Measurements from ENCODE around the gene CLDN20. TPM values are rescaled to one million over a fixed set of nuclear protein-coding genes. Genes with fewer than 3 reads are reported as not detected.

CLDN20 gene
- total and polyA plus RNA-seq, 2 of the 4 experiments (the other 2 are of a cell fraction) = not detected

- Histone ChIP-seq H4K20me1 (ENCODE audit: insufficient read depth, low read length) (0 out of 2 replicates have a peak, but pooled peaks cover 3% of the 10 kb centered on the region), H3K9me3 (ENCODE audit: control insufficient read depth, insufficient read depth, low read length) (no peaks in the 10 kb centered on the region), H3K23ac (ENCODE audit: low read depth, low read length) (no peak overlapping the region), H3K14ac (replicated peaks; ENCODE audit: low read depth, low read length) (no peak overlapping the region), H2BK20ac (ENCODE audit: low read depth, low read length) (peak overlapping the region; percentile 57; the same call in 1 of the 2 replicates), H3K56ac (ENCODE audit: extremely low read depth, insufficient read depth, low read length) (peak overlapping the region; percentile 2; the same call in 1 of the 2 replicates), H3K4me3 (ENCODE audit: insufficient read depth, low read depth, low read length) (no peak overlapping the region), H2BK15ac (ENCODE audit: low read depth, low read length) (peak overlapping the region; percentile 19; the same call in 1 of the 3 replicates), H3K4me2 (ENCODE audit: low read depth, low read length) (peak overlapping the region; percentile 52), H3K27me3 (ENCODE audit: control insufficient read depth, insufficient read depth, low read length) (no peaks in the 10 kb centered on the region), H3K36me3 (ENCODE audit: control insufficient read depth, insufficient read depth, low read length) (no peaks in the 10 kb centered on the region; the same call in 1 of the 2 replicates), H3K9ac (ENCODE audit: low read depth, low read length) (no peak overlapping the region), H3K18ac (ENCODE audit: low read depth, low read length) (0 out of 2 replicates have a peak overlapping the region, but pooled peaks have one; percentile 46), H4K5ac (ENCODE audit: low read depth, low read length) (peak overlapping the region; percentile 9; the same call in 1 of the 2 replicates), H2BK5ac (ENCODE audit: low read depth, low read length, poor library complexity, severe bottlenecking) (peak overlapping the region; percentile 8), H2BK120ac (ENCODE audit: low read depth, low read length) (peak overlapping the region; percentile 49; the same call in 1 of the 2 replicates), H3K27ac (ENCODE audit: insufficient read depth, low read length) (peak overlapping the region; percentile 81; the same call in 1 of the 2 replicates), H3K79me1 (ENCODE audit: low read depth in 1 of 2, low read length in 2 of 2) (peaks cover 16 to 36% of the 10 kb centered on the region in 2 experiments), H2AK5ac (ENCODE audit: low read depth, low read length) (peak overlapping the region; percentile 29; the same call in 1 of the 2 replicates), H4K8ac (ENCODE audit: low read depth in 2 of 2, low read length in 2 of 2) (peak overlapping the region in 1 of 2 experiments; percentile 27; a peak in 1 of 4 replicates), H4K91ac (ENCODE audit: insufficient read depth, low read depth, low read length) (0 out of 2 replicates have a peak overlapping the region, but pooled peaks have one; percentile 30), H3K4ac (ENCODE audit: low read depth, low read length) (peak overlapping the region; percentile 20), H2AK9ac (replicated peaks; ENCODE audit: low read depth, low read length, poor library complexity) (no peak overlapping the region), H3K4me1 (ENCODE audit: control insufficient read depth, insufficient read depth, low read length) (peaks cover 17% of the 10 kb centered on the region), H3K9me1 (ENCODE audit: insufficient read depth, low read length) (peaks cover 11% of the 10 kb centered on the region), H2AFZ (replicated peaks; ENCODE audit: low read length, poor library complexity) (peak overlapping the region; percentile 54)
- ATAC-seq (ENCODE audit: low read depth) (peak; percentile 51), DNase-seq (peak; percentile 93)
- POLR2A ChIA-PET (ENCODE audit: unreplicated experiment) = no interaction called here
- CTCF ChIA-PET = interaction anchor here (0.5 kb wide), 1 partner anchor 42 kb away, joined by 6 read pairs; no protein-coding TSS in a partner anchor
- intact Hi-C loops (cut with micrococcal nuclease) = no loop called here
- dilution Hi-C loops (cut with HindIII; ENCODE audit: low sequenced_read_pairs, unreplicated experiment) = no loop called here
- in situ Hi-C loops (cut with MboI; ENCODE audit: low sequenced_read_pairs) = no loop called here
- BruUV-seq (replicated peaks) = no TSS peak
- WGBS, 2 experiments (ENCODE audit: extremely low coverage in 2 of 2, insufficient read length in 1 of 2) = no CpG with 5 or more reads among the region's 3 CpGs
- TF ChIP-seq BHLHE40 (IDR thresholded peaks at IDR 0.05; ENCODE audit: low read depth, low read length) = no peak
- TF ChIP-seq MAZ (IDR thresholded peaks at IDR 0.05; ENCODE audit: borderline replicate concordance, low read depth, low read length) = no peak; the same call in 1 of the 2 replicates
- TF ChIP-seq CEBPB (IDR thresholded peaks at IDR 0.05; ENCODE audit: low read depth, low read length) = no peak
- TF ChIP-seq FOS (IDR thresholded peaks at IDR 0.05; ENCODE audit: low read depth, low read length) = no peak
- peak; percentile 35; the same call in 1 of the 2 replicates for TF ChIP-seq USF2 (IDR thresholded peaks at IDR 0.05; ENCODE audit: low read depth, low read length)
- no peak for TF ChIP-seq SMC3 (IDR thresholded peaks at IDR 0.05; ENCODE audit: low read depth, low read length)
- TF ChIP-seq, protein P1, sequence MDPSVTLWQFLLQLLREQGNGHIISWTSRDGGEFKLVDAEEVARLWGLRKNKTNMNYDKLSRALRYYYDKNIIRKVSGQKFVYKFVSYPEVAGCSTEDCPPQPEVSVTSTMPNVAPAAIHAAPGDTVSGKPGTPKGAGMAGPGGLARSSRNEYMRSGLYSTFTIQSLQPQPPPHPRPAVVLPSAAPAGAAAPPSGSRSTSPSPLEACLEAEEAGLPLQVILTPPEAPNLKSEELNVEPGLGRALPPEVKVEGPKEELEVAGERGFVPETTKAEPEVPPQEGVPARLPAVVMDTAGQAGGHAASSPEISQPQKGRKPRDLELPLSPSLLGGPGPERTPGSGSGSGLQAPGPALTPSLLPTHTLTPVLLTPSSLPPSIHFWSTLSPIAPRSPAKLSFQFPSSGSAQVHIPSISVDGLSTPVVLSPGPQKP (IDR thresholded peaks at IDR 0.05; ENCODE audit: borderline replicate concordance, low read depth, low read length) = no peak
- TF ChIP-seq CHD1 (IDR thresholded peaks at IDR 0.05; ENCODE audit: low read depth, low read length) = no peak
- TF ChIP-seq NFE2L2 (IDR thresholded peaks at IDR 0.05; ENCODE audit: low read depth, low read length) = peak; percentile 15; the same call in 1 of the 2 replicates
- no peak for TF ChIP-seq POLR2A (IDR thresholded peaks at IDR 0.05; ENCODE audit: low read depth, low read length)
- no peak for TF ChIP-seq CTCF (conservative IDR thresholded peaks at IDR 0.05; ENCODE audit: low read depth, low read length)
- TF ChIP-seq MXI1 (IDR thresholded peaks at IDR 0.05; ENCODE audit: borderline replicate concordance, low read depth, low read length) = no peak
- no peak for TF ChIP-seq RFX5 (IDR thresholded peaks at IDR 0.05; ENCODE audit: low read depth, low read length)
Observed at GRCh38 chr6:155273431-155273830, 9.6 kb downstream of the CLDN20 start.

Data from IMR-90 (cell line).